H9 (cell line): ENCODE measurements around the gene CELF4. TPM values are rescaled to one million over a fixed set of nuclear protein-coding genes. Genes with fewer than 3 reads are reported as not detected.

ENCODE experiments used
- DNase-seq: peaks from one replicate; pipeline ENCODE4 v3.0.0-alpha.2; 2017
- H2AFZ ChIP-seq: one replicate; pipeline ENCODE4 v1.6.1; 2013; ENCODE audit warnings: mild to moderate bottlenecking, low read length, control low read depth, moderate library complexity
- H2AK5ac ChIP-seq: 2 replicates; pipeline ENCODE4 v1.6.1; 2013; ENCODE audit warnings: low read length, control low read depth, mixed read lengths; ENCODE audit not compliant: insufficient read length
- H2BK120ac ChIP-seq: one replicate; pipeline ENCODE4 v1.6.1; 2013; ENCODE audit warnings: low read depth, mild to moderate bottlenecking, low read length, control low read depth, inconsistent platforms; ENCODE audit not compliant: poor library complexity, severe bottlenecking
- H2BK12ac ChIP-seq: 2 replicates; pipeline ENCODE4 v1.6.1; 2013; ENCODE audit warnings: low read length, control low read depth, mixed read lengths, low read depth; ENCODE audit not compliant: insufficient read length
- H2BK15ac ChIP-seq: 2 replicates; pipeline ENCODE4 v1.6.1; 2013; ENCODE audit warnings: low read depth, low read length, control low read depth
- H2BK20ac ChIP-seq: one replicate; pipeline ENCODE4 v1.6.1; 2013; ENCODE audit warnings: low read depth, mild to moderate bottlenecking, low read length, control low read depth, inconsistent platforms; ENCODE audit not compliant: poor library complexity, severe bottlenecking
- H2BK5ac ChIP-seq: 2 replicates; pipeline ENCODE4 v1.6.1; 2013; ENCODE audit warnings: low read length, control low read depth, mixed read lengths; ENCODE audit not compliant: insufficient read length
- H3K14ac ChIP-seq: 2 replicates; pipeline ENCODE4 v1.6.1; 2013; ENCODE audit warnings: low read length, control low read depth; ENCODE audit not compliant: insufficient read depth
- H3K18ac ChIP-seq: 2 replicates; pipeline ENCODE4 v1.6.1; 2013; ENCODE audit warnings: low read depth, mild to moderate bottlenecking, mixed read lengths, low read length, control low read depth; ENCODE audit not compliant: insufficient read length
- H3K23ac ChIP-seq: 2 replicates; pipeline ENCODE4 v1.6.1; 2013; ENCODE audit warnings: low read length, control low read depth, mixed read lengths, low read depth; ENCODE audit not compliant: insufficient read length
- H3K23me2 ChIP-seq: 2 replicates; pipeline ENCODE4 v1.6.1; 2013; ENCODE audit warnings: low read depth, mild to moderate bottlenecking, mixed read lengths, low read length, control low read depth; ENCODE audit not compliant: insufficient read length, poor library complexity, severe bottlenecking
- H3K27ac ChIP-seq: 2 replicates; pipeline ENCODE4 v1.5.1; 2013; ENCODE audit warnings: low read length, control low read depth, mixed read lengths, low read depth; ENCODE audit not compliant: insufficient read length
- H3K27me3 ChIP-seq: 2 replicates; pipeline ENCODE4 v1.6.1; 2013; ENCODE audit warnings: low read length, control low read depth, inconsistent platforms; ENCODE audit not compliant: insufficient read depth
- H3K4ac ChIP-seq: 2 replicates; pipeline ENCODE4 v1.6.1; 2013; ENCODE audit warnings: low read depth, mild to moderate bottlenecking, control low read depth, inconsistent platforms, low read length, moderate library complexity
- H3K4me1 ChIP-seq: 2 replicates; pipeline ENCODE4 v1.6.1; 2013; ENCODE audit warnings: low read length, control low read depth, inconsistent platforms; ENCODE audit not compliant: insufficient read depth
- H3K4me2 ChIP-seq: 2 replicates; pipeline ENCODE4 v1.6.1; 2013; ENCODE audit warnings: low read length, control low read depth, mixed read lengths; ENCODE audit not compliant: insufficient read length, insufficient read depth
- H3K56ac ChIP-seq: 2 replicates; pipeline ENCODE4 v1.6.1; 2013; ENCODE audit warnings: low read depth, mild to moderate bottlenecking, mixed read lengths, low read length, control low read depth; ENCODE audit not compliant: insufficient read length
- H3K79me1 ChIP-seq: 2 replicates; pipeline ENCODE4 v1.6.1; 2013; ENCODE audit warnings: low read depth, mild to moderate bottlenecking, moderate library complexity, low read length, control low read depth, inconsistent platforms; ENCODE audit not compliant: insufficient read depth, poor library complexity, severe bottlenecking
- H3K79me2 ChIP-seq: 2 replicates; pipeline ENCODE4 v1.6.1; 2013; ENCODE audit warnings: low read length, control low read depth, inconsistent platforms; ENCODE audit not compliant: insufficient read depth
- H3K9ac ChIP-seq: 2 replicates; pipeline ENCODE4 v1.6.1; 2013; ENCODE audit warnings: low read length, control low read depth, mixed read lengths; ENCODE audit not compliant: insufficient read length; ENCODE audit errors: extremely low read depth
- H3K9me3 ChIP-seq: one replicate; pipeline ENCODE4 v1.6.1; 2013; ENCODE audit warnings: low read depth, low read length, inconsistent platforms; ENCODE audit not compliant: control insufficient read depth
- H3T11ph ChIP-seq: one replicate; pipeline ENCODE4 v1.6.1; 2013; ENCODE audit warnings: mild to moderate bottlenecking, low read length, control low read depth, inconsistent platforms
- H4K20me1 ChIP-seq: one replicate; pipeline ENCODE4 v1.6.1; 2013; ENCODE audit not compliant: control insufficient read depth, insufficient read length, insufficient read depth
- H4K5ac ChIP-seq: 2 replicates; pipeline ENCODE4 v1.6.1; 2013; ENCODE audit warnings: low read depth, mild to moderate bottlenecking, mixed read lengths, low read length, control low read depth; ENCODE audit not compliant: insufficient read length
- H4K8ac ChIP-seq: replicated peaks from 2 replicates; pipeline ENCODE4 v1.6.1; 2013; ENCODE audit warnings: low read length, control low read depth, mixed read lengths, low read depth; ENCODE audit not compliant: insufficient read length
- H4K91ac ChIP-seq: 2 replicates; pipeline ENCODE4 v1.6.1; 2013; ENCODE audit warnings: low read depth, mild to moderate bottlenecking, moderate library complexity, mixed read lengths, low read length, control low read depth; ENCODE audit not compliant: insufficient read length
- H3K27ac Mint-ChIP-seq, 3 experiments: 2 replicates in 2 of 3; 3 replicates in 1 of 3; pipeline ENCODE4 v1.8.0; 2020 to 2021; ENCODE audit warnings: mixed read lengths in 3 of 3, mild to moderate bottlenecking in 1 of 3, moderate library complexity in 1 of 3
- H3K27me3 Mint-ChIP-seq: 2 replicates; pipeline ENCODE4 v1.8.0; 2021; ENCODE audit warnings: low read depth, mild to moderate bottlenecking, moderate library complexity, mixed read lengths
- H3K36me3 Mint-ChIP-seq, 3 experiments: 2 replicates in 2 of 3; 3 replicates in 1 of 3; pipeline ENCODE4 v1.8.0; 2020 to 2021; ENCODE audit warnings: low read depth in 3 of 3, mixed read lengths in 3 of 3; ENCODE audit not compliant: insufficient read depth in 1 of 3
- H3K4me1 Mint-ChIP-seq, 2 experiments: 2 replicates each; pipeline ENCODE4 v1.8.0; 2020; ENCODE audit warnings: mixed read lengths in 2 of 2
- H3K4me3 Mint-ChIP-seq, 2 experiments: 2 replicates in 1 of 2; 3 replicates in 1 of 2; pipeline ENCODE4 v1.8.0; 2020 to 2021; ENCODE audit warnings: mild to moderate bottlenecking in 2 of 2, mixed read lengths in 2 of 2, moderate library complexity in 1 of 2
- H3K9me3 Mint-ChIP-seq, 2 experiments: 2 replicates in 1 of 2; 3 replicates in 1 of 2; pipeline ENCODE4 v1.8.0; 2020; ENCODE audit warnings: mild to moderate bottlenecking in 2 of 2, mixed read lengths in 2 of 2, moderate library complexity in 1 of 2
- WGBS: extraction: QIAGEN DNeasy Blood & Tissue Kit; methylation state at CpG from one replicate; pipeline ENCODE4 v1.1.7; 2013; ENCODE audit warnings: missing lambda C conversion rate, low lambda C conversion rate, mixed read lengths; ENCODE audit not compliant: insufficient read length; ENCODE audit errors: extremely low coverage; 5-methylcytosine and 5-hydroxymethylcytosine counted together
- total RNA-seq: library from RNA; stranded (reverse); gene quantifications from 2 replicates; pipeline ENCODE4 v1.2.1, GENCODE V29; 2021
- TF ChIP-seq, protein P1 (sequence below): fragments of 200-600 bp; sonication (generic); conservative IDR thresholded peaks from 3 replicates; pipeline ENCODE4 v1.8.0; 2021; ENCODE audit warnings: antibody characterized with exemption, mild to moderate bottlenecking

Gene CELF4
- total RNA-seq, 1 experiment from 2014 or later: 1.1 TPM

DNA sequence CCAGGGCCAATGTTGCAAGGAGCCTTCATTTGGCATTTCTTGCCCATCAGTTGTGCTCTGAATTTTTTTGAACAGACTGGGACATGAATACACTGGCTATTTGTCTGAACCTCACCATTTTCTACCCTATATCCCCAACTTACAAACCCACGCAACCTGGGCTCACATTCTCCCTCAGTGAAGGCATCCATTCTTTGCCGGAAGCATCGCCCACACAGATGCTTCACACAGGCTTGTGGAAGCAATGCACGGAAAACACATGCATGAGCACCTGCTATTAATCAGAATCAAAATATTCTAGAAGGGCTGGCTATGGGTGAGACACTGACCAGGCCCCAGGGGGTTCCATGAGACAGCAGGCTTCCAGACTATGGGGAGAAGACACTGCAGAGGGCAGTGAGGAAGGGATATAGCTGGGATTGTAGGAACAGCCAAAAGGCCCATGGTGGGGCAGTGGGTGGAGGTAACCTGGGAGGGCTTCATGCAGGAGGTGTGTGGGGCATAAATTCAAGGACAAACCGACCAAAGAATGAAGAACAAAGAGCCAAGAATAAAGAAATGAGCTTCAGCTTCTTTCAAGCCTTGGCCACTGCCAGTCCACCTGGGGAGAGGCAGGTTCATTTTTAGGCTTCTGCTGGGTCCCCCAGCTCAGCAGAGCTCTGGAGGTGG, 261.5 kb downstream of the CELF4 start:
- Histone ChIP-seq H3K79me2 (no peaks in the 10 kb centered on the region), H2BK12ac (no peak overlapping the region), H3K4me1 (no peaks in the 10 kb centered on the region), H2BK120ac (no peak overlapping the region), H3K23me2 (no peaks in the 10 kb centered on the region), H3K4me2 (no peak overlapping the region), H4K5ac (no peak overlapping the region), H2AFZ (no peak overlapping the region), H3K18ac (no peak overlapping the region), H2BK20ac (no peak overlapping the region), H3K27ac (no peak overlapping the region), H3K23ac (no peak overlapping the region), H4K20me1 (no peaks in the 10 kb centered on the region), H3T11ph (no peak overlapping the region), H2BK15ac (no peak overlapping the region), H2BK5ac (no peak overlapping the region), H3K9me3 (no peaks in the 10 kb centered on the region), H3K27me3 (no peaks in the 10 kb centered on the region), H3K9ac (no peak overlapping the region), H3K14ac (no peak overlapping the region), H4K8ac (no peak overlapping the region), H4K91ac (no peak overlapping the region), H3K56ac (no peak overlapping the region), H3K79me1 (no peaks in the 10 kb centered on the region), H3K4ac (no peak overlapping the region), H2AK5ac (no peak overlapping the region)
- peaks cover 16 to 28% of the 10 kb centered on the region in 2 experiments for H3K4me1 Mint-ChIP-seq
- H3K4me3 Mint-ChIP-seq: no peak overlapping the region
- H3K27me3 Mint-ChIP-seq: peaks cover 11% of the 10 kb centered on the region
- WGBS: no CpG with 5 or more reads among the region's 5 CpGs
- H3K9me3 Mint-ChIP-seq: no peaks in the 10 kb centered on the region
- H3K36me3 Mint-ChIP-seq: no peaks in the 10 kb centered on the region
- peak overlapping the region in 1 of 3 experiments; percentile 40; a peak in 1 of 7 replicates for H3K27ac Mint-ChIP-seq
- TF ChIP-seq, protein P1, sequence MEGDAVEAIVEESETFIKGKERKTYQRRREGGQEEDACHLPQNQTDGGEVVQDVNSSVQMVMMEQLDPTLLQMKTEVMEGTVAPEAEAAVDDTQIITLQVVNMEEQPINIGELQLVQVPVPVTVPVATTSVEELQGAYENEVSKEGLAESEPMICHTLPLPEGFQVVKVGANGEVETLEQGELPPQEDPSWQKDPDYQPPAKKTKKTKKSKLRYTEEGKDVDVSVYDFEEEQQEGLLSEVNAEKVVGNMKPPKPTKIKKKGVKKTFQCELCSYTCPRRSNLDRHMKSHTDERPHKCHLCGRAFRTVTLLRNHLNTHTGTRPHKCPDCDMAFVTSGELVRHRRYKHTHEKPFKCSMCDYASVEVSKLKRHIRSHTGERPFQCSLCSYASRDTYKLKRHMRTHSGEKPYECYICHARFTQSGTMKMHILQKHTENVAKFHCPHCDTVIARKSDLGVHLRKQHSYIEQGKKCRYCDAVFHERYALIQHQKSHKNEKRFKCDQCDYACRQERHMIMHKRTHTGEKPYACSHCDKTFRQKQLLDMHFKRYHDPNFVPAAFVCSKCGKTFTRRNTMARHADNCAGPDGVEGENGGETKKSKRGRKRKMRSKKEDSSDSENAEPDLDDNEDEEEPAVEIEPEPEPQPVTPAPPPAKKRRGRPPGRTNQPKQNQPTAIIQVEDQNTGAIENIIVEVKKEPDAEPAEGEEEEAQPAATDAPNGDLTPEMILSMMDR: no peak
- no peak for DNase-seq
